Measurements from ENCODE around the gene SUPT20HL1.
"Not testable (repeated sequence)": the region's sequence is repeated elsewhere in the genome, so short reads cannot be mapped to it uniquely, and the experiment has no call there.

Gene SUPT20HL1

GRCh38 chrX:24364326-24364725 lies 3.9 kb downstream of the SUPT20HL1 start:
- Histone ChIP-seq H3K9ac (ENCODE audit: low read length) (no peak overlapping the region), H3K27ac (ENCODE audit: low read depth, low read length) (no peak overlapping the region)

GRCh38 chrX:24364851-24365538 lies 4.6 kb downstream of the SUPT20HL1 start:
- Histone ChIP-seq H3K4me1 (ENCODE audit: insufficient read depth, low read length) (no peaks in the 10 kb centered on the region), H3K9me3 (ENCODE audit: low read length) (no peaks in the 10 kb centered on the region), H3K27ac (ENCODE audit: low read depth, low read length) (no peak overlapping the region), H3K36me3 (ENCODE audit: insufficient read depth, low read length) (no peaks in the 10 kb centered on the region), H3K9ac (ENCODE audit: low read length) (no peak overlapping the region), H3K4me3 (ENCODE audit: low read depth in 1 of 2, low read length in 2 of 2) (no peak overlapping the region), H3K27me3 (ENCODE audit: control insufficient read depth in 1 of 2, insufficient read depth in 2 of 2, low read length in 2 of 2) (no peaks in the 10 kb centered on the region)

More at GRCh38 chrX:24364326-24364725, 3.9 kb downstream of the SUPT20HL1 start:
- H3K4me1 ChIP-seq (ENCODE audit: insufficient read depth, low read length), result no peaks in the 10 kb centered on the region
- no peaks in the 10 kb centered on the region for H3K36me3 ChIP-seq (ENCODE audit: insufficient read depth, low read length)
- H3K9me3 ChIP-seq (ENCODE audit: low read length), result no peaks in the 10 kb centered on the region
- H3K4me3 ChIP-seq (ENCODE audit: low read depth in 1 of 2, low read length in 2 of 2), result no peak overlapping the region
- no peaks in the 10 kb centered on the region for H3K27me3 ChIP-seq (ENCODE audit: control insufficient read depth in 1 of 2, insufficient read depth in 2 of 2, low read length in 2 of 2)

- H3K9ac ChIP-seq (ENCODE audit: low read length); H3K36me3 ChIP-seq (ENCODE audit: insufficient read depth, low read length); H3K9me3 ChIP-seq (ENCODE audit: low read length); H3K27ac ChIP-seq (ENCODE audit: low read depth, low read length); H3K27me3 ChIP-seq (ENCODE audit: control insufficient read depth in 1 of 2, insufficient read depth in 2 of 2, low read length in 2 of 2); H3K4me3 ChIP-seq (ENCODE audit: low read depth in 1 of 2, low read length in 2 of 2); H3K4me1 ChIP-seq (ENCODE audit: insufficient read depth, low read length): not testable (repeated sequence)
These were observed 6.4 kb downstream of the SUPT20HL1 start for GRCh38 chrX:24366762-24367400.

- no peaks in the 10 kb centered on the region for H3K9me3 ChIP-seq (ENCODE audit: low read length)
These were observed 9.4 kb downstream of the SUPT20HL1 start for GRCh38 chrX:24369816-24370215.

DNA sequence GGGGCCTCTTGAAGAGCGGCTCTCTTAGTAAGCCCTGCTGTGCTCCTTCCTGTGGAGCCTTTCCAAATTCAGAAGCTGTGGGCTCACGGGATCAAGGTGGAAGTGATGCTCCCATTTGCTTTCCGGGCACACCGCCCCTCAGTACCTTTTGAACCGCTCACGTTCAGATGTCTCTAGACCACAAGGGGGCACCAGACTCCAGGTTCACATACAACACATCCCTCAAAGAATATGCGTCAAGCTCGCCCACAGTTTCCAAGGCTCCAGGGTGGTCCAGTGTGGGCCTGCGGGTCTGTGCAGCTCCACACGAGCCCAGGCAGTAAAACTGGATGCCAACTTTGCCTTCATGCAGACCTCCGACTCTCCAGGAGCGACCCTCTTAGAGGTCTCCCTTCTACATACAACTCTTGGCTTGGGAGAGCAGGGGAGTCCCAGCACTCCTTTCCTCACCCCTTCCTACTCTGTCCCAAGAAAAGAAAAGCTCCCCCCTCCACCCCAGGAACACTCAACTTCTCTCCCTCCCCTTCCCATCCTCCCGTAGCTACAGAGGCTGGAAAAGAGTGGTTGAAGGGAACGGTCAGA lies 11.0 kb downstream of the SUPT20HL1 start:
- no peak overlapping the region for H3K9ac ChIP-seq (ENCODE audit: low read length)
- no peaks in the 10 kb centered on the region for H3K36me3 ChIP-seq (ENCODE audit: insufficient read depth, low read length)
- H3K9me3 ChIP-seq (ENCODE audit: low read length), result no peaks in the 10 kb centered on the region
- peaks cover 8% of the 10 kb centered on the region for H3K4me1 ChIP-seq (ENCODE audit: insufficient read depth, low read length)
- peaks cover 10 to 11% of the 10 kb centered on the region in 2 donors for H3K27me3 ChIP-seq (ENCODE audit: control insufficient read depth in 1 of 2, insufficient read depth in 2 of 2, low read length in 2 of 2)
- H3K27ac ChIP-seq (ENCODE audit: low read depth, low read length), result no peak overlapping the region
- H3K4me3 ChIP-seq (ENCODE audit: low read depth in 1 of 2, low read length in 2 of 2), result no peak overlapping the region

More at GRCh38 chrX:24369816-24370215, 9.4 kb downstream of the SUPT20HL1 start:
- Histone ChIP-seq H3K27ac (ENCODE audit: low read depth, low read length) (no peak overlapping the region), H3K36me3 (ENCODE audit: insufficient read depth, low read length) (no peaks in the 10 kb centered on the region), H3K4me3 (ENCODE audit: low read depth in 1 of 2, low read length in 2 of 2) (no peak overlapping the region), H3K9ac (ENCODE audit: low read length) (no peak overlapping the region), H3K4me1 (ENCODE audit: insufficient read depth, low read length) (peaks cover 8% of the 10 kb centered on the region), H3K27me3 (ENCODE audit: control insufficient read depth in 1 of 2, insufficient read depth in 2 of 2, low read length in 2 of 2) (peaks cover 10 to 11% of the 10 kb centered on the region in 2 donors)

GRCh38 chrX:24372021-24372763 lies 11.8 kb downstream of the SUPT20HL1 start:
- Histone ChIP-seq H3K27me3 (ENCODE audit: control insufficient read depth in 1 of 2, insufficient read depth in 2 of 2, low read length in 2 of 2) (peaks cover 10 to 11% of the 10 kb centered on the region in 2 donors), H3K4me3 (ENCODE audit: low read depth in 1 of 2, low read length in 2 of 2) (no peak overlapping the region), H3K36me3 (ENCODE audit: insufficient read depth, low read length) (no peaks in the 10 kb centered on the region), H3K9me3 (ENCODE audit: low read length) (no peaks in the 10 kb centered on the region), H3K9ac (ENCODE audit: low read length) (no peak overlapping the region), H3K27ac (ENCODE audit: low read depth, low read length) (no peak overlapping the region), H3K4me1 (ENCODE audit: insufficient read depth, low read length) (peaks cover 8% of the 10 kb centered on the region)

GRCh38 chrX:24375600-24376131 lies 15.2 kb downstream of the SUPT20HL1 start:
- H3K36me3 ChIP-seq (ENCODE audit: insufficient read depth, low read length), result no peaks in the 10 kb centered on the region
- H3K4me3 ChIP-seq (ENCODE audit: low read depth in 1 of 2, low read length in 2 of 2), result no peak overlapping the region
- no peaks in the 10 kb centered on the region for H3K9me3 ChIP-seq (ENCODE audit: low read length)
- H3K27ac ChIP-seq (ENCODE audit: low read depth, low read length), result no peak overlapping the region
- H3K27me3 ChIP-seq (ENCODE audit: control insufficient read depth in 1 of 2, insufficient read depth in 2 of 2, low read length in 2 of 2), result peaks cover 10 to 11% of the 10 kb centered on the region in 2 donors
- H3K4me1 ChIP-seq (ENCODE audit: insufficient read depth, low read length), result peaks cover 8% of the 10 kb centered on the region
- no peak overlapping the region for H3K9ac ChIP-seq (ENCODE audit: low read length)

- peaks cover 5 to 11% of the 10 kb centered on the region in 2 donors for H3K27me3 ChIP-seq (ENCODE audit: control insufficient read depth in 1 of 2, insufficient read depth in 2 of 2, low read length in 2 of 2)
- H3K9ac ChIP-seq (ENCODE audit: low read length), result no peak overlapping the region
- no peak overlapping the region for H3K4me3 ChIP-seq (ENCODE audit: low read depth in 1 of 2, low read length in 2 of 2)
- no peaks in the 10 kb centered on the region for H3K9me3 ChIP-seq (ENCODE audit: low read length)
- no peak overlapping the region for H3K27ac ChIP-seq (ENCODE audit: low read depth, low read length)
- H3K4me1 ChIP-seq (ENCODE audit: insufficient read depth, low read length), result peaks cover 4% of the 10 kb centered on the region
- no peaks in the 10 kb centered on the region for H3K36me3 ChIP-seq (ENCODE audit: insufficient read depth, low read length)
These were observed 16.0 kb downstream of the SUPT20HL1 start for GRCh38 chrX:24376403-24376802.

- no peak overlapping the region for H3K27ac ChIP-seq (ENCODE audit: low read depth, low read length)
- peaks cover 5% of the 10 kb centered on the region in 2 donors for H3K27me3 ChIP-seq (ENCODE audit: control insufficient read depth in 1 of 2, insufficient read depth in 2 of 2, low read length in 2 of 2)
- no peak overlapping the region for H3K9ac ChIP-seq (ENCODE audit: low read length)
- no peak overlapping the region for H3K4me3 ChIP-seq (ENCODE audit: low read depth in 1 of 2, low read length in 2 of 2)
- no peaks in the 10 kb centered on the region for H3K9me3 ChIP-seq (ENCODE audit: low read length)
- no peaks in the 10 kb centered on the region for H3K4me1 ChIP-seq (ENCODE audit: insufficient read depth, low read length)
- no peaks in the 10 kb centered on the region for H3K36me3 ChIP-seq (ENCODE audit: insufficient read depth, low read length)
These were observed 16.8 kb downstream of the SUPT20HL1 start for GRCh38 chrX:24377195-24377594.

- Histone ChIP-seq H3K4me3 (ENCODE audit: low read depth in 1 of 2, low read length in 2 of 2) (no peak overlapping the region), H3K27ac (ENCODE audit: low read depth, low read length) (no peak overlapping the region)
These were observed 17.6 kb downstream of the SUPT20HL1 start for GRCh38 chrX:24377911-24378468.

DNA sequence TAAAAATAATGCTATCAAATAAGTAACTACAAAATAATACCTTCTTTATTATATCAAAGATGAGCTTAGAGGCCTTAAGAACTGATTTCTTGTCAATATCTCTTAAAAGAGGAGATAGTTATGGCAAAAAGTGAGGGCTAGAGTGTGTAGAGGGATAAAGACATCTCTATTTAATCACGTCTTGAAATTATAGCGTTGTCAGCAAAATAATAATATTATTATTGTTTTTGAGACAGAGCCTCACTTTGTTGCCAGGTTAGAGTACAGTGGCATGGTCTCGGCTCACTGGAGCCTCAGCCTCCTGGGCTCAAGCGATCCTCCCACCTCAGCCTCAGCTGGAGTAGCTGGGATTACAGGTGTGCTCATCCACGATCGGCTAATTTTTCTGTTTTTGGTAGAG lies 18.3 kb downstream of the SUPT20HL1 start:
- Histone ChIP-seq H3K27ac (ENCODE audit: low read depth, low read length) (no peak overlapping the region), H3K9ac (ENCODE audit: low read length) (no peak overlapping the region), H3K36me3 (ENCODE audit: insufficient read depth, low read length) (no peaks in the 10 kb centered on the region), H3K27me3 (ENCODE audit: control insufficient read depth in 1 of 2, insufficient read depth in 2 of 2, low read length in 2 of 2) (peaks cover 0 to 5% of the 10 kb centered on the region in 2 donors), H3K9me3 (ENCODE audit: low read length) (no peaks in the 10 kb centered on the region), H3K4me1 (ENCODE audit: insufficient read depth, low read length) (no peaks in the 10 kb centered on the region), H3K4me3 (ENCODE audit: low read depth in 1 of 2, low read length in 2 of 2) (no peak overlapping the region)

More at GRCh38 chrX:24377911-24378468, 17.6 kb downstream of the SUPT20HL1 start:
- Histone ChIP-seq H3K27me3 (ENCODE audit: control insufficient read depth in 1 of 2, insufficient read depth in 2 of 2, low read length in 2 of 2) (peaks cover 0 to 5% of the 10 kb centered on the region in 2 donors), H3K36me3 (ENCODE audit: insufficient read depth, low read length) (no peaks in the 10 kb centered on the region), H3K4me1 (ENCODE audit: insufficient read depth, low read length) (no peaks in the 10 kb centered on the region), H3K9me3 (ENCODE audit: low read length) (no peaks in the 10 kb centered on the region), H3K9ac (ENCODE audit: low read length) (no peak overlapping the region)

Data from muscle layer of colon (tissue), 2 donors.